NB4 (cell line): ENCODE data around the gene TBC1D22A.

ENCODE experiments used
- DNase-seq: peaks from one replicate; pipeline ENCODE4 v3.0.0; 2010; ENCODE audit warnings: low read depth
- H3K4me3 ChIP-seq: one replicate; pipeline ENCODE4 v1.5.1; 2011; ENCODE audit warnings: mild to moderate bottlenecking, low read depth, low read length, moderate library complexity
- CTCF ChIP-seq: IDR thresholded peaks from one replicate; pipeline ENCODE4 v1.5.1; 2012; ENCODE audit warnings: low read depth, low read length
- MAX ChIP-seq: IDR thresholded peaks from 2 replicates; pipeline ENCODE4 v1.6.1; 2011; ENCODE audit warnings: low read depth, low read length
- MYC ChIP-seq: IDR thresholded peaks from 2 replicates; pipeline ENCODE4 v1.6.1; 2011; ENCODE audit warnings: low read depth, low read length
- POLR2A ChIP-seq: IDR thresholded peaks from 2 replicates; pipeline ENCODE4 v1.6.1; 2011; ENCODE audit warnings: mild to moderate bottlenecking; ENCODE audit not compliant: insufficient read length; ENCODE audit errors: extremely low read depth

The TBC1D22A gene

GRCh38 chr22:46762238-46763050, at the start of gene TBC1D22A:
TBC1D22A (plus strand) TSS chr22:46762650; CDS start chr22:46762787, 137 bp downstream.
- DNase-seq, result peak; percentile 95
- peak within 1 kb of the TSS; percentile 86 for H3K4me3 ChIP-seq
- TF ChIP-seq CTCF (no peak), MAX (peak; percentile 86), MYC (peak; percentile 91), POLR2A (peak; percentile 86)

- H3K4me3 ChIP-seq, result no peak overlapping the region
- DNase-seq, result no peak
- TF ChIP-seq CTCF (no peak), MYC (no peak), POLR2A (no peak), MAX (no peak)
Observed at GRCh38 chr22:46714550-46714949, 47.9 kb upstream of the TBC1D22A start.

- DNase-seq, result no peak
- TF ChIP-seq MYC (no peak), MAX (no peak), CTCF (no peak), POLR2A (no peak)
- H3K4me3 ChIP-seq, result no peak overlapping the region
Observed at GRCh38 chr22:46719921-46720320, 42.5 kb upstream of the TBC1D22A start.

- TF ChIP-seq MAX, result no peak
- TF ChIP-seq MYC, result no peak
- TF ChIP-seq POLR2A, result no peak
- TF ChIP-seq CTCF, result no peak
- DNase-seq, result no peak
- H3K4me3 ChIP-seq, result no peak overlapping the region
Observed at GRCh38 chr22:46721501-46722085, 40.9 kb upstream of the TBC1D22A start.

GRCh38 chr22:46723882-46724281, 38.6 kb upstream of the TBC1D22A start:
- H3K4me3 ChIP-seq, result no peak overlapping the region
- TF ChIP-seq POLR2A, result no peak
- no peak for TF ChIP-seq CTCF
- no peak for TF ChIP-seq MYC
- TF ChIP-seq MAX, result no peak
- DNase-seq, result no peak
